HL-60 (cell line): Measurements from ENCODE around the gene HRC.

ENCODE experiments used
- GABPA ChIP-seq: IDR thresholded peaks from 2 replicates; pipeline ENCODE4 v1.6.1; 2012; ENCODE audit warnings: low read depth
- POLR2AphosphoS5 ChIP-seq: IDR thresholded peaks from 2 replicates; pipeline ENCODE4 v1.6.1; 2012; ENCODE audit warnings: low read depth
- TF ChIP-seq, protein P1 (sequence below): IDR thresholded peaks from one replicate; pipeline ENCODE4 v1.5.1; 2011; ENCODE audit warnings: low read length, control low read depth, inconsistent platforms; ENCODE audit not compliant: insufficient read depth
- TF ChIP-seq, protein P2 (sequence below): IDR thresholded peaks from 2 replicates; pipeline ENCODE4 v1.6.1; 2012; ENCODE audit warnings: low read depth; ENCODE audit not compliant: insufficient replicate concordance

DNA sequence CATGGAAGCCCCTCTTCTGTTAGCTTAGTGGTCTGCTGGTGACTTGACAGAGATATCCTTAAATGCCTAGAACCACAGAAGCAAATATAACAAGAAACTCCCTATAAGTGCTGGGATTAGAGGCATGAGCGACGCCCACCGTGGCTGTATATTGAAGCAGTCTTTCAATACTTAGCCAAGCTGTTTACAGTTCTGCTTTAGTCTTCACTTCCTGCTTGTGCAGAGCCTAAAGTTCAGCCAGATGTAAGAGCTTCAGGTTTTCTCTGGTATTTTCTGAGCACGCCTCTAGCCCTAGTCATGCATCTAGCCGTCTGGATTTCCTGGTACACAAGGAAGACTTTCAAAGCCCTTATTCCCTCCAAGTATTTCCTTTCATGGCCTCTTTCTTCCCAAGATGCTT, 30.9 kb upstream of the HRC start:
- TF ChIP-seq, protein P1, sequence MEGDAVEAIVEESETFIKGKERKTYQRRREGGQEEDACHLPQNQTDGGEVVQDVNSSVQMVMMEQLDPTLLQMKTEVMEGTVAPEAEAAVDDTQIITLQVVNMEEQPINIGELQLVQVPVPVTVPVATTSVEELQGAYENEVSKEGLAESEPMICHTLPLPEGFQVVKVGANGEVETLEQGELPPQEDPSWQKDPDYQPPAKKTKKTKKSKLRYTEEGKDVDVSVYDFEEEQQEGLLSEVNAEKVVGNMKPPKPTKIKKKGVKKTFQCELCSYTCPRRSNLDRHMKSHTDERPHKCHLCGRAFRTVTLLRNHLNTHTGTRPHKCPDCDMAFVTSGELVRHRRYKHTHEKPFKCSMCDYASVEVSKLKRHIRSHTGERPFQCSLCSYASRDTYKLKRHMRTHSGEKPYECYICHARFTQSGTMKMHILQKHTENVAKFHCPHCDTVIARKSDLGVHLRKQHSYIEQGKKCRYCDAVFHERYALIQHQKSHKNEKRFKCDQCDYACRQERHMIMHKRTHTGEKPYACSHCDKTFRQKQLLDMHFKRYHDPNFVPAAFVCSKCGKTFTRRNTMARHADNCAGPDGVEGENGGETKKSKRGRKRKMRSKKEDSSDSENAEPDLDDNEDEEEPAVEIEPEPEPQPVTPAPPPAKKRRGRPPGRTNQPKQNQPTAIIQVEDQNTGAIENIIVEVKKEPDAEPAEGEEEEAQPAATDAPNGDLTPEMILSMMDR = no peak
- TF ChIP-seq POLR2AphosphoS5 = no peak
- no peak for TF ChIP-seq GABPA
- TF ChIP-seq, protein P2, sequence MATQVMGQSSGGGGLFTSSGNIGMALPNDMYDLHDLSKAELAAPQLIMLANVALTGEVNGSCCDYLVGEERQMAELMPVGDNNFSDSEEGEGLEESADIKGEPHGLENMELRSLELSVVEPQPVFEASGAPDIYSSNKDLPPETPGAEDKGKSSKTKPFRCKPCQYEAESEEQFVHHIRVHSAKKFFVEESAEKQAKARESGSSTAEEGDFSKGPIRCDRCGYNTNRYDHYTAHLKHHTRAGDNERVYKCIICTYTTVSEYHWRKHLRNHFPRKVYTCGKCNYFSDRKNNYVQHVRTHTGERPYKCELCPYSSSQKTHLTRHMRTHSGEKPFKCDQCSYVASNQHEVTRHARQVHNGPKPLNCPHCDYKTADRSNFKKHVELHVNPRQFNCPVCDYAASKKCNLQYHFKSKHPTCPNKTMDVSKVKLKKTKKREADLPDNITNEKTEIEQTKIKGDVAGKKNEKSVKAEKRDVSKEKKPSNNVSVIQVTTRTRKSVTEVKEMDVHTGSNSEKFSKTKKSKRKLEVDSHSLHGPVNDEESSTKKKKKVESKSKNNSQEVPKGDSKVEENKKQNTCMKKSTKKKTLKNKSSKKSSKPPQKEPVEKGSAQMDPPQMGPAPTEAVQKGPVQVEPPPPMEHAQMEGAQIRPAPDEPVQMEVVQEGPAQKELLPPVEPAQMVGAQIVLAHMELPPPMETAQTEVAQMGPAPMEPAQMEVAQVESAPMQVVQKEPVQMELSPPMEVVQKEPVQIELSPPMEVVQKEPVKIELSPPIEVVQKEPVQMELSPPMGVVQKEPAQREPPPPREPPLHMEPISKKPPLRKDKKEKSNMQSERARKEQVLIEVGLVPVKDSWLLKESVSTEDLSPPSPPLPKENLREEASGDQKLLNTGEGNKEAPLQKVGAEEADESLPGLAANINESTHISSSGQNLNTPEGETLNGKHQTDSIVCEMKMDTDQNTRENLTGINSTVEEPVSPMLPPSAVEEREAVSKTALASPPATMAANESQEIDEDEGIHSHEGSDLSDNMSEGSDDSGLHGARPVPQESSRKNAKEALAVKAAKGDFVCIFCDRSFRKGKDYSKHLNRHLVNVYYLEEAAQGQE = no peak
